Measurements from ENCODE around the gene TNFSF18. TPM values are rescaled to one million over a fixed set of nuclear protein-coding genes. Genes with fewer than 3 reads are reported as not detected.

The TNFSF18 gene
- total and polyA plus RNA-seq, 4 donors = 0.61 TPM; not detected in 3

- Histone ChIP-seq H3K4me1 (ENCODE audit: control insufficient read depth in 4 of 4, insufficient read depth in 4 of 4, low read length in 3 of 4) (no peaks in the 10 kb centered on the region), H3K9me3 (ENCODE audit: control insufficient read depth in 4 of 4, low read length in 3 of 4) (no peaks in the 10 kb centered on the region), H3K27ac (ENCODE audit: low read depth in 1 of 2, low read length in 2 of 2) (no peak overlapping the region), H3K36me3 (ENCODE audit: control insufficient read depth in 4 of 4, insufficient read depth in 3 of 4, low read depth in 1 of 4, low read length in 3 of 4) (no peaks in the 10 kb centered on the region), H3K4me3 (ENCODE audit: low read depth in 1 of 3, low read length in 3 of 3) (no peak overlapping the region), H3K9ac (ENCODE audit: low read depth in 1 of 2, low read length in 2 of 2) (no peak overlapping the region), H3K27me3 (ENCODE audit: control insufficient read depth in 4 of 4, insufficient read depth in 4 of 4, low read length in 3 of 4) (no peaks in the 10 kb centered on the region)
- no peak for TF ChIP-seq EGR1 (IDR thresholded peaks at IDR 0.05; ENCODE audit: low read depth in 2 of 2)
- TF ChIP-seq RAD21 (IDR thresholded peaks at IDR 0.05) = peak in 1 of 2 donors; percentile 38
- no peak for TF ChIP-seq HNF4G (IDR thresholded peaks at IDR 0.05)
- TF ChIP-seq TAF1 (conservative IDR thresholded peaks at IDR 0.05) = no peak
- no peak for TF ChIP-seq ZBTB33 (IDR thresholded peaks at IDR 0.05)
- peak; percentile 11 for TF ChIP-seq CTCF (IDR thresholded peaks at IDR 0.05; ENCODE audit: low read depth, low read length, missing input control)
- TF ChIP-seq ATF3 (IDR thresholded peaks at IDR 0.05) = no peak
- no peak for TF ChIP-seq FOXA1 (IDR thresholded peaks at IDR 0.05)
- WGBS = 63% methylated on average over 2 of the region's 2 CpGs
- no peak for DNase-seq (ENCODE audit: low spot score)
These were observed 45.4 kb downstream of the TNFSF18 start for GRCh38 chr1:173005196-173005864.

GRCh38 chr1:173002891-173003838 is 47.6 kb downstream of the TNFSF18 start:
- Histone ChIP-seq H3K36me3 (ENCODE audit: control insufficient read depth in 4 of 4, insufficient read depth in 3 of 4, low read depth in 1 of 4, low read length in 3 of 4) (no peaks in the 10 kb centered on the region), H3K9ac (ENCODE audit: low read depth in 1 of 2, low read length in 2 of 2) (no peak overlapping the region), H3K4me1 (ENCODE audit: control insufficient read depth in 4 of 4, insufficient read depth in 4 of 4, low read length in 3 of 4) (no peaks in the 10 kb centered on the region), H3K9me3 (ENCODE audit: control insufficient read depth in 4 of 4, low read length in 3 of 4) (no peaks in the 10 kb centered on the region), H3K4me3 (ENCODE audit: low read depth in 1 of 3, low read length in 3 of 3) (no peak overlapping the region), H3K27ac (ENCODE audit: low read depth in 1 of 2, low read length in 2 of 2) (no peak overlapping the region), H3K27me3 (ENCODE audit: control insufficient read depth in 4 of 4, insufficient read depth in 4 of 4, low read length in 3 of 4) (no peaks in the 10 kb centered on the region)
- no peak for TF ChIP-seq ATF3 (IDR thresholded peaks at IDR 0.05)
- DNase-seq (ENCODE audit: low spot score) = no peak
- WGBS = 93% methylated on average over 6 of the region's 6 CpGs

GRCh38 chr1:172999349-172999748 is 51.4 kb downstream of the TNFSF18 start:
- no peaks in the 10 kb centered on the region for H3K36me3 ChIP-seq (ENCODE audit: control insufficient read depth in 4 of 4, insufficient read depth in 3 of 4, low read depth in 1 of 4, low read length in 3 of 4)
- 55% methylated on average over 3 of the region's 3 CpGs for WGBS
- no peak overlapping the region for H3K9ac ChIP-seq (ENCODE audit: low read depth in 1 of 2, low read length in 2 of 2)
- DNase-seq (ENCODE audit: low spot score) = no peak
- no peaks in the 10 kb centered on the region for H3K27me3 ChIP-seq (ENCODE audit: control insufficient read depth in 4 of 4, insufficient read depth in 4 of 4, low read length in 3 of 4)
- no peak overlapping the region for H3K27ac ChIP-seq (ENCODE audit: low read depth in 1 of 2, low read length in 2 of 2)
- H3K4me3 ChIP-seq (ENCODE audit: low read depth in 1 of 3, low read length in 3 of 3) = no peak overlapping the region
- H3K4me1 ChIP-seq (ENCODE audit: control insufficient read depth in 4 of 4, insufficient read depth in 4 of 4, low read length in 3 of 4) = no peaks in the 10 kb centered on the region
- no peaks in the 10 kb centered on the region for H3K9me3 ChIP-seq (ENCODE audit: control insufficient read depth in 4 of 4, low read length in 3 of 4)
- TF ChIP-seq TAF1 (conservative IDR thresholded peaks at IDR 0.05) (no peak), ZBTB33 (IDR thresholded peaks at IDR 0.05) (no peak), NR2F2 (IDR thresholded peaks at IDR 0.05) (no peak), YY1 (IDR thresholded peaks at IDR 0.05) (no peak), SP1 (IDR thresholded peaks at IDR 0.05) (no peak), JUND (IDR thresholded peaks at IDR 0.05) (no peak), ATF3 (IDR thresholded peaks at IDR 0.05) (no peak), FOXA1 (IDR thresholded peaks at IDR 0.05) (no peak), EGR1 (IDR thresholded peaks at IDR 0.05; ENCODE audit: low read depth in 2 of 2) (no peak), RXRA (IDR thresholded peaks at IDR 0.05) (no peak), GABPA (IDR thresholded peaks at IDR 0.05 in 1 of 2, conservative IDR thresholded peaks at IDR 0.05 in 1 of 2) (no peak), MAX (IDR thresholded peaks at IDR 0.05) (no peak)
